CD4-positive, alpha-beta T cell treated with Interleukin-4 for 4 hours (primary cell): Measurements from ENCODE around the gene TADA1.

Experiments
- DNase-seq: peaks from one replicate; pipeline ENCODE4 v3.0.0-alpha.2; 2020

Gene TADA1

GRCh38 chr1:166875734-166876539 lies at the start of gene TADA1:
TSS of gene TADA1 (minus strand) at chr1:166876264. CDS start at chr1:166876233, 31 bp downstream.
- DNase-seq, result peak; percentile 98

GRCh38 chr1:166924823-166925541 lies 48.9 kb upstream of the TADA1 start:
- DNase-seq, result no peak

GRCh38 chr1:166920561-166921475 lies 44.8 kb upstream of the TADA1 start:
- DNase-seq, result no peak

- DNase-seq, result no peak
Observed at GRCh38 chr1:166918956-166919316, 42.9 kb upstream of the TADA1 start.

GRCh38 chr1:166918088-166918955 lies 42.3 kb upstream of the TADA1 start:
- no peak for DNase-seq

- no peak for DNase-seq
Observed at GRCh38 chr1:166915941-166916340, 39.9 kb upstream of the TADA1 start.

GRCh38 chr1:166915042-166915441 lies 39.0 kb upstream of the TADA1 start:
- no peak for DNase-seq

- DNase-seq, result no peak
Observed at GRCh38 chr1:166914111-166914510, 38.0 kb upstream of the TADA1 start.

- no peak for DNase-seq
Observed at GRCh38 chr1:166911624-166912023, 35.6 kb upstream of the TADA1 start.

GRCh38 chr1:166910396-166910994 lies 34.4 kb upstream of the TADA1 start:
- peak; percentile 90 for DNase-seq

- no peak for DNase-seq
Observed at GRCh38 chr1:166908942-166909341, 32.9 kb upstream of the TADA1 start.

GRCh38 chr1:166907763-166908162 lies 31.7 kb upstream of the TADA1 start:
- no peak for DNase-seq

GRCh38 chr1:166907051-166907450 lies 31.0 kb upstream of the TADA1 start:
- DNase-seq, result no peak

GRCh38 chr1:166906647-166907046 lies 30.6 kb upstream of the TADA1 start:
- DNase-seq, result no peak

- no peak for DNase-seq
Observed at GRCh38 chr1:166905900-166906299, 29.8 kb upstream of the TADA1 start.

GRCh38 chr1:166905136-166905535 lies 29.1 kb upstream of the TADA1 start:
- DNase-seq, result no peak

GRCh38 chr1:166903232-166903631 lies 27.2 kb upstream of the TADA1 start:
- no peak for DNase-seq

- peak; percentile 10 for DNase-seq
Observed at GRCh38 chr1:166902279-166902678, 26.2 kb upstream of the TADA1 start.

GRCh38 chr1:166900987-166901386 lies 24.9 kb upstream of the TADA1 start:
- DNase-seq, result no peak

GRCh38 chr1:166899769-166900168 lies 23.7 kb upstream of the TADA1 start:
- DNase-seq, result no peak

- no peak for DNase-seq
Observed at GRCh38 chr1:166895766-166896165, 19.7 kb upstream of the TADA1 start.

- DNase-seq, result no peak
Observed at GRCh38 chr1:166889776-166890175, 13.7 kb upstream of the TADA1 start.
